HG02610 (cell line): ENCODE measurements around the gene OXSR1.

ENCODE experiments used
- ATAC-seq: cut with Tn5 transposase; IDR thresholded peaks from one replicate; pipeline ENCODE4 v1.9.1; 2021; ENCODE audit warnings: mild to moderate bottlenecking, moderate library complexity; ENCODE audit not compliant: unreplicated experiment

OXSR1 gene

GRCh38 chr3:38164952-38165721 is at the start of gene OXSR1:
Gene OXSR1, plus strand, starts transcription at chr3:38165537. Its CDS starts 340 bp downstream, at chr3:38165877.
- ATAC-seq, result peak; percentile 92

GRCh38 chr3:38115645-38116427 is 49.5 kb upstream of the OXSR1 start:
- no peak for ATAC-seq

- ATAC-seq, result no peak
These were observed 48.7 kb upstream of the OXSR1 start for GRCh38 chr3:38116471-38117162.

- ATAC-seq, result no peak
These were observed 48.1 kb upstream of the OXSR1 start for GRCh38 chr3:38117163-38117716.

GRCh38 chr3:38117748-38118420 is 47.5 kb upstream of the OXSR1 start:
- ATAC-seq, result peak; percentile 60

- no peak for ATAC-seq
These were observed 46.7 kb upstream of the OXSR1 start for GRCh38 chr3:38118421-38119247.

GRCh38 chr3:38119248-38119544 is 46.1 kb upstream of the OXSR1 start:
- ATAC-seq, result no peak

- no peak for ATAC-seq
These were observed 45.3 kb upstream of the OXSR1 start for GRCh38 chr3:38119821-38120692.

GRCh38 chr3:38120693-38121450 is 44.5 kb upstream of the OXSR1 start:
- ATAC-seq, result no peak

GRCh38 chr3:38121451-38121831 is 43.9 kb upstream of the OXSR1 start:
- no peak for ATAC-seq

GRCh38 chr3:38121832-38122461 is 43.4 kb upstream of the OXSR1 start:
- no peak for ATAC-seq

- ATAC-seq, result no peak
These were observed 42.5 kb upstream of the OXSR1 start for GRCh38 chr3:38122712-38123290.

GRCh38 chr3:38124324-38125122 is 40.8 kb upstream of the OXSR1 start:
- no peak for ATAC-seq

- ATAC-seq, result no peak
These were observed 39.8 kb upstream of the OXSR1 start for GRCh38 chr3:38125305-38126120.

GRCh38 chr3:38126121-38126892 is 39.0 kb upstream of the OXSR1 start:
- ATAC-seq, result no peak
